Measurements from ENCODE around the gene SPATA13.

The SPATA13 gene

DNA sequence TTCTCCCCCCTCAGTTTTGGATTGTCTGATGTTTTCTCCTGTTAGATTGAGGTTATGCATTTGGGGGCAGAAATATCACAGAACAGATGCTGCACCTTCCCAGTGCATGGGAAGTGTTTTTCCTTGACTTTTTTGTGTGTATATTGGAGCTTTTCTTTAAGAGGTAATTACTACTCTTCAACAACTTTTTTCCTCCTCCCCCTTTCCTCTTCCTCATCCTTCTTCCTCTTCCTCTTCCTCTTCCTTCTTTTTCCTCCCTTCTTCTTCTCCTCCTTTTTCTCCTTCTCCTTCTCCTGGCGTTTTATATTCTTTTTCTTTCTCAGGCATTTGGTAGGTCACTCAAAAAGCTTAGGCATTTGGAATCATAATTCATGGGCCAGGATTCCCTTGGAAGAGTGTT is 18.1 kb upstream of the SPATA13 start:
- DNase-seq = no peak

DNA sequence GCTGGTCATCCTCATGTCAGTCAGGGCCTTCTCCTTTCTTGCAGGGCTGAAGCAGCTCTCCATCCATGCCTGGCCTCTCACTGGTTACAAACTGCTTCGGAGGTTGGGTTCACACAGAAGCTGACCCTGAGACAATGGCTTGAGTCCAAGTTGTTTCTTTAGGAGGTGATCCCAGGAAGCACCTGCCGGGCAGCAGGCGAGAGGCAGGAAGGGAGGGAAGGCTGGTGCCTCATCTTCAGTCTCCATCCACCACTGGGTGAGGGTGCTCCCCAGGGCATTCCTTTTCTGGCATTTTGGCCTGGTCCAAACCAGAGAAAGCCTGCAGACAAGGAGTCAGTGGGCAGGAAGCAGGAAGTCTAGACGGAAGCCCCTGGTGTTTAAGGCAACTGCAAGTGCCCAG is 17.6 kb upstream of the SPATA13 start:
- no peak for DNase-seq

DNA sequence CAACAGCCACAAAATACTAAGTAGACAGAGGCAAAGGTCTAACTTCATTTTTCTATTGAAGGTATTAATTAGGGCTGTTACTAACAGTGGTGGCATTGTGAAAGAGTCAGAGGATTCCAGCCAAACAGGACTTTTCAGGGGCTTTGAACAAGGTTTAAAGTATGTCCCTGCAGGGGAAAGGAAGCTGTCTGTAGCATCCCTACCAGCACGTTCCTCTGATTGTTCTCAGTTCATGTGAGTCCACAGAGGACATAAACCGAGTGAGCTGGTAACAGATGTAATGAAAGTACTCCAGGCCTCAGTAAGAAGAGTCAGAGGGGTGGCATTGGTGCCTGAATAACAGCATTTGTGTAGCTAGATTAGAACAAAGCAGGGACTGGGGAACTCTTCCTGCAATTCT is 15.3 kb upstream of the SPATA13 start:
- DNase-seq = no peak

DNA sequence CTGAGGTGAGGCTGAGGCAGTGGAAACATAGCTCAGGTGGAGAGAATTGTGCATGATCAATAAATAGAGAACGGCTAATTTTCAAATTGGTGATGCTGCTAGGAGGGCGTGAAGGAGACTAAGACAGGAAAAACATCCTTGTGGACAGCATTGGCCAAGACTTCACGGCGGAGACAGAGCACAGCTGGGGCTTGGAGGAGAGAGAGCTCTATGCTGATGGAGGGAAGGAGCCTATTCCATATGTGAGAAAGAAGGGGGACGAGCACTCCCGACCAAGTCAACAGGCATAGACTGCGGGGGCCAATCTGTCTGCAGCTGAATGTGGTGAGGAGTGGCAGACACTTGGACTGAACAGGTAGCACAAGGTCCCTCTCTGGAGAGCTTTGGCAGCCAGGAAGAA is 14.8 kb upstream of the SPATA13 start:
- no peak for DNase-seq

DNA sequence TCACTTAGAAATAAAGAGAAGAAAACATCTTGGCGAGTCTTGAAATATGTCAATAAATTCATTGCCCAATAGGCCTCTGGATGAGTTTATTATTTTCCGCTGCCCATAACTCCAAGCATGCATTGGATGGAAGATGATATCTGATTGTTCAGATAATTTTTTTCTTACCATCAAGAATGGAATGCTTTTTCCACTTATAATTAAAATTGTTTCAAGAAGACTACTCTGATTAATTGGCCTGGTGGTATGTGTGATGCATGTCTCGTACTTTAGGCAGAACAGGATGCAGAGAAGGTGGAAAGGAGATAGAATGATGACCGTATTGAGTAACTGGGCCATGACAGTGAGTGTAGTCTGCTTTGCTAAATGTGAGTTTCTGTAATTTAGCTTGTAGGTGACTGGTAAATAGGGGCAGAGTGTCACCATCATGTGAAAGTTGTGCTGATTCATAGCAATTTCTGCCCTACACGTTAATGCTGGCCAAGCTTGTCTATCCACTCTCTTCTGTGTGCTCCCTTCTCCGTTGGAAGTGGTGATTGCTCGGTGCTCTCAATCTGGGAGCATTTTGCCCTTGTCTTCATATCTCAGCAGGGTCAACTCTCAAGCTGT is 13.5 kb upstream of the SPATA13 start:
- no peak for DNase-seq

DNA sequence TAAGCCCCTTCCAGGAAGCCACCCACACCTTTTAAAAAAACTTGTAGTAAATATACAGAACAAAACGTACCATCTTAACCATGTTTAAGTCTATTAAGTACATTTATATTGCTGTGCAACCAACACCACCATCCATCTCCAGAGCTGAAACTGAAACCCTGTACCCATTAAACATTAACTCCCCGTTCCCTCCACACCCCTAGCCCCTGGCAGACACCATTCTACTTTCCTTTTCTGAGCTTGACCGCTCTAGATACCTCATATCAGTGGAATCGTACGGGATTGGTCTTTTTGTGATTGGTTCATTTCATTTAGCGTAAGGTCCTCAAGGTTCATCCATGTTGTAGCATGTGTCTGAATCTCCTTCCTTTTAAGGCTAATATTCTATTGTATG is 13.0 kb upstream of the SPATA13 start:
- no peak for DNase-seq

DNA sequence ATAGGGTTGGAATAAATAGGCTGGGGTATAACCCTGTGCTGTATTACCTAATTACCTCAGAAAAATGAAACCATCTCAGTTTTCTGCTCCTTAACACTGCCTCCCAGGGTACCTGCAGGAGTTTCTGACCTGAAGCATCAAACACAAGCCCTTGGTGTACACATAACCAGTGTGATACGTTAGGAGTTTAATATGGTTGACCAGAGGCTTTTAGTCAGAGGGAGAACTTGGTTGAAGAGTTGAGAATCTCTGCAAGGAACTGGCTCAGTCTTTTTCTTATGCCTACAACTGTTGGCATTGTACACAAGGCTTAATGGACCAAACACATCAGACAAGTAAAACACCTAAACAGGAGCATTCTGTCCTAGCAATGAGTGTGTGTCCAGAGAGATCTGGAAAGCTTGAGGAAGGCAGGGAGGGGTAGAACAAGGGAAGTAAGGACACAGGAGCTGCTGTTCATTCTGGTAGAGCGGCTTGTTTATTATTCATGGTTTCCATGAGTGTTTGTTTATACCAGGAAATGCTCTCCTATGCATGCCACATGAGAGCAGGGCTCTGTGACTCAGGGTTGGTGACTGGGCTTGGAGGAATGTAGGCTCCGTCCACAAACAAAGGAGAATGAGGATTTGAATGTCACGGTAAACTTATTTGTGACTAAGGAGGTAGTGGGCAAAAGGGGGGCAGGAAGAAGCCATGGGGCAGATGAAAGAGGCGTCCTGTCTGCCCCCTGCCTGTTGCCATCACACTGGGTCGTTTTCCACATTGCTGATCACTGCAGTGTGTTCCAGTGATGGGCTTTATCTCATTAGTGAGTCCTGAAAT is 11.9 kb upstream of the SPATA13 start:
- DNase-seq = no peak

DNA sequence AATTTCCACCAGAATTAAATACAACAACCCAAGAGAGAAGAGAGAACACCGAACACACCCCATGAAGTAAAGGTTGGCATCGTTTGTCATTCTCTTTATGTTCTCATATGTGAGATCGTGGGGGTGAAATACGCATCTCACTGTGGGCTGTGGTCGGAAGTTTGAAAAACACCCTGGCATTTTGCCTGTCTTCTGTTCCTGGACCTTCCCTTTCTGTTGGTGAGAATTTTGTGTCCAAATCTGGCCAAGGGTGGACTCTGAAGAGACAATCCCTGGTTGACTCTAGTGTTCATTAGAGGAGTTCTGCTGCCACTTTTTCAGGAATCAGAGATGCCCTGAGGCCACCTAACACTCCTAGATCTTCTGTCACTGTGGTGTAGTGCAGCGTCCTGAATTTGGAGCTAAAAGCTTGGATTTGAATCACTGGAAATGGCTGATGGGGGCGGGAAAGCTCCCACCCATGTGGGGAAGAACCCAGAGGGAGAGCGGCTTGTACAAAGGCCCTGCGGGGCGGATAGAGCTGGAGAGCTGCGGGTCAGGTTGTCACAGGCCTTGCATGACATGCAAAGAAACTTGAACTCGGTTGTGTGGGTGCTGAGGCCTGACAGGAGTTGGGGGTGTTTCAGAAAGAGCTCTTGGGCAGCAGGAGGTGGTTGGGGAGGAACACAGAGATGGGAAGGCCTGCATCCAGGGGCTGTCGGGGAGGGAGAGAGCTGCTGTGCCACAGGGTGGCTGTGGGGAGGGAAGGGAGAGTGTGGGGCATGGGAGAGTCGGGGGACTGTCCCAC is 11.1 kb upstream of the SPATA13 start:
- no peak for DNase-seq

DNA sequence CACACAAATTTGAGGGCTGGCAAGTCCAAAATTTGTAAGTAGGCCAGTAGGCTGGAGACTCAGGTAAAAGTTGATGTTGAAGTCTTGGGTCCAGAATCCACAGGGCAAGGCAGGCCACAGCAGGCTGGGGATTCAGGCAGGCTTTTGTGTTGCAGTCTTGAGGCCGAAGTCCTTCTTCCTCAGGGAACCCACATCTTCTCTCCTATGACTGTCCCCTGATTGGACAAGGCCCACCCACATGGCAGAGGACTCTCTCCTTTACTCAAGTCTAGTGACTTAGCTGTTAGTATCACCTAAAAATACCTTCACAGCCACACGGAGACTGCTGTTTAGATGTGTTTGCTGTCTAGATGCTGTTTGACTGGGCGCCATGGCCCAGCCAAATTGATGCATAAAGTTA is 9.9 kb upstream of the SPATA13 start:
- no peak for DNase-seq

DNA sequence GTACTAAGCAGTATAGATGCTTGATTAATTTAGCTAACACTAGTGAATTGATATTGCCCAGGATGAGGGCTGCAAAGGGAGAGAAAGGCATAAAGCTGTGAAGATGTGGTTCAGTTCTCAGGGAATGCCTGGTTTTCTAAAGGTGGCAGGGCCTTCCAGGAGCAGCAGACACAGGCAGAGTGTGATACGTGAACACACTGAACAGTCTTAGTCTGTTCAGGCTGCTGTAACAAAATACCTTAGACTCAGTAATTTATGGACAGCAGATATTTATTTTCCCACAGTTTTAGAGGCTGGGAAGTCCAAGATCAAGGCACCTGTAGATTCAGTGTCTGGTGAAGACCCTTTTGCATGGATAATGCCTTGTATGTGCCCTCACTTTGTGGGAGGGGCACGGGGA is 8.7 kb upstream of the SPATA13 start:
- DNase-seq = no peak

DNA sequence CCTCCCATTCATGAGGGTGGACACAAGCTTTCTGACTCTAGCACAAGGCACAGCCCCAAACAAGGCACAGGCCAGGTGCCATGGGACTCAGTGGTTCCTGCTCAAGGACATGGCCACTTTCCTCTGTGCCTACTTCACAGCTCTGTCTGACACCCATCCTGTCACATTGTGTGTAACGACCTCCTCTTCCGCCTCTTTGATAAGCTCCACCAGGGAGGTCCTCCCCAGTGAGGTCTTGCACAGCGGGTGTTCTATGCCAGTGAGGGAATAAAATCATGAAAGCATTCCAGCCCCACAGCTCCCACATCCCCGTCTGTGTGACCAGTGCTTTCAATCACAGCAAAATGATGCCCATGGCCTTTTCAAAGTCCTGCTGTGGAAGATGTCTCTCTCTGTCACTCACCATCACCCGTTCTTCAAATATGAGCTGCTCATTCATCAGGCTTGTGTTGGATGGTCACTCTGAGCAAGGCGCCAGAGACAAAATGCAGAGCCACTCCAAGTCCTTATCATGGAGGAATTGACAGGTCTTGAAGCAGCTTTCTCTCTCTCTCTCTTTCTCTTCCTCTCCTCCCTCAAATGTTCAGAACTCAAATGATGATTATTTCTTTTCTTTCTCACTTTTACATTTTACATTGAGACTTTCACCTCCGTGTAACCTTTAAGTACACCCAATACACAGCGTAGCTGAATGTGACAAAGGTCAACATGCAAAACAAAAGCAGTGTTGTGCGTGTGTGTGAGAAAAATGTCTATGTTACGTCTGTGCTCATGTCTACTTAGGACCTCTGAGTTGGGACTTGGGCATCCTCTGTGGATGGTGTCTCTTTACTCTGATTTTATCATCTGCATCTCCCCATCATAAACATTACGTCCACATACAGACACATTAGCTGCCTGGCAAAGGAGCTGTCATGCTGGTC is 8.0 kb upstream of the SPATA13 start:
- DNase-seq = no peak

DNA sequence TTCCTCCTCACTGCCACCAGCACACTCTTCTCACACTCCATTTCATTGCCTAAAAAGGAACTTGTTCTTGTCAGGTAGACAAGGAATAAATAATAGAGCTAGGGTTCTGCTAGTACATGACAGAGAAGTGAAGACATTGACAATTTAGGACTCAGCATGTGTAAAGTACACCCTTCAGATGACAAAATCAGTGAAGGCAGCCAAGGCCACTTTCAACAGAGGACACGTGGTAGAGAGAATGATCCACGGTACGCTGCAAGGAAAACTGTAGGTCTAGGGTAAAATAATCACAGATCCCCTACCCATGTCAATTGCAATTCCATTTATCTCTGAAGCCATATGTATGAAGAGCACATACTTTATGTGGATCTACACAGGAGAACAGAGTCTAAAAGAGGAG is 7.2 kb upstream of the SPATA13 start:
- no peak for DNase-seq

DNA sequence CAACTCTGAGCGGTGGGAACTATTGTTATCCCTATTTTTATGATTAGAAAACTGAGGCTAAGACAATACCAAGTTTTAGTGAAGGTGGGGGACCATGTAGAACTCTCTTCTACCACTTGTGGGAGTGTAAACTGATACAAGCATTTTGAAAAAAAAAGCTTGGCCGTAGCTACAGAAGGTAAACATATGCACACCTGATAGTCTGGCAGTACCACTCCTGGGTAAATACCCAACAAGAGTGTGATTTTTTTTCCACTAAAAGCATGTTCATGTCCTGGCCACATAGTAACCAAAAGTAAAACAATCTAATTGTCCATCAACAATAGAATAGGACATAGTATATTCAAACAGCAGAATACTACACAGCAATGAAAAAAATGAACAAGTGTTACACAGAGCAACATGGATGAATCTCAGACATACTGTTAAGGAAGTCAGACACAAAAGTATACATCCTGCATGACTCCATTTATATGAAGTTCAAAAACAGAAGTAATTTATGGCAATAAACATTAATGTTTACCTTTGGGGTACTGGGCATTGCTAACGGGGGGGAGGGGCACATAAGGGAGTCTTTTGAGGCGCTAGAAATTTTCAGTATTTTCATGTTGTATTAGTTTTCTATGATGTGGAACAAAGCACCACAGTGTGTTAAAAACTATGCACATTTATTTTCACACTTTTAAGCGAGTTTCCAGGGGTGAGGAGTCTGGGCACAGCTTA is 6.4 kb upstream of the SPATA13 start:
- DNase-seq = no peak

DNA sequence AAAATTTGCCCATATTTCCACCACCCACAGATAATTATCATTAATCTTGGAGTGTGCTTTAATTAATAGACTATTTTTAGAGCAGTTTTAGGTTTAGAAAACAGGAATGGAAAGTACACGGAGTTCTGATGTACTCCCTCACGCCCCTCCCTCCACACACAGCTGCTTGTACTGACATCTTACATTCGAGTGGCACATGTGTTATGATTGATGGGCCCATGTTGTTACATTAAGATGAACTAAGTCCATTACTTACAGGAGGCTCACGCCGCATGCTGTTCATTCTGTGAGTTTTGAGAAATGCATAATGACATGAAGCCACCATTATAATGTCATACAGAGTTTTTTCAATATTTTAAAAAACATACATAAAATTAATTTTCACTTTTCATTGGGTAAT is 1.2 kb upstream of the SPATA13 start:
- no peak for DNase-seq

DNA sequence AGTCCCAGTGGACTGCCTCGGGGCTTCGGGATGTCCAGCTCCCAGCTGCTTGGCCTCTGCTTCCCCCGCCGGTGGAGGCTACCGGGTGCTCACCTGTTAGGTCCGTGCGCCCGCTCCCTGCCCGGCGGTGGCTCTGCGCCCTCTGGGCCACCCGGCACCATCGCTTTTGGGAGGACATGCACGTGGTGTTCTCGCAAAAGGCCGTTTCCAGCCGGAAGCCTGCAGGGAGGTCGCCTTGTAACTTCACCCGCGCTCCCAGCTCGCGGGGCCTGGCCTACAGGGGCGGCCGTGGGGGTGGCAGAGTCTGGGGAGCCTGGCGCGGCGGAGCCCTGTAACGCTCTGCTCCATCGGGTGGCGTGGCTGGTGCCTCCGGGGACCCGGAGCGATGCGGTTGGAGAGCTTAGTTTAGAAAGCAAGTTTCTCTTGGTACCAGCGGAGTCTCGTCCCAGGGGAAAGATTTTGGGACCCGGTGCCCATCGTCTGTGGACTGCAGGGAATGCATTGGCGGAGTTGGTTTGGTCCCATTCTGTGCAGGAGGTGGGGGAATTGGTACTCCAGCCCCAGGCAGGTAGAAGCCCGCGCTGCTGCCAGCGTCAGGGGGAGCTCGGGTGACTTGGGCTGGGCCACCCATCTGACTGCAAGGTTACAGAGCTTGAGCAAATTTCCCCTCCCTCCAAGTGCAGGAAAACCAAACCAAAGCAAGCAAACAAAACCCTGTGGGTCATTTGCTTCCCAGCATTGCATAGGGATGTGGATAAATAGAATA is 673 bp downstream of the SPATA13 start:
- no peak for DNase-seq

DNA sequence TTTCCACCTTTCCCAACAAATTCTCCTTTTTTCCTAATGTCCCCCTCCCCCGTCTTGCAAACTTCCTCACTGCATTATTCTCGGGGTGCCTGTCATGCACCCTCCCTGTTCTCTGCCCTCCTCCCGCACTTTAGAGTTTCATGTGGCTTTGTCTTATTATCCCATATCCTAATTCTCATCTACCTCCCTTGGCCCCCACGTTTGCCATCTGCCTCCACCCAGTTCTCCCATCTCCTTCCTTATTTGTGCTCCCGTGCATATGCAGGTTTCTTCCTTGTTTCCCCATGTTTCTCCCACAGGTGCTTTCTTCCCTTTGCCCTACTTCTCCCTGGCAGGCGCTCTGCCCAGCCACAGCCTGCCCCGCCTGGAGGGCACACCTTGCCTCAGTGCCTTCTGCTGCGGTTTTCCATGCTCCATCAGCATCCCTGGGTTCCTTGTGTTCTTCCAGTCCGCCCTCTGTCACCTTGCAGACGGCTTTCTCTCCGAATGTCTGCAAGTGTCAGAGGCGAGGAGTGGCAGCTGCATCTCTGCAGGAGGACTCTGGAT is 1.5 kb downstream of the SPATA13 start:
- DNase-seq = no peak

DNA sequence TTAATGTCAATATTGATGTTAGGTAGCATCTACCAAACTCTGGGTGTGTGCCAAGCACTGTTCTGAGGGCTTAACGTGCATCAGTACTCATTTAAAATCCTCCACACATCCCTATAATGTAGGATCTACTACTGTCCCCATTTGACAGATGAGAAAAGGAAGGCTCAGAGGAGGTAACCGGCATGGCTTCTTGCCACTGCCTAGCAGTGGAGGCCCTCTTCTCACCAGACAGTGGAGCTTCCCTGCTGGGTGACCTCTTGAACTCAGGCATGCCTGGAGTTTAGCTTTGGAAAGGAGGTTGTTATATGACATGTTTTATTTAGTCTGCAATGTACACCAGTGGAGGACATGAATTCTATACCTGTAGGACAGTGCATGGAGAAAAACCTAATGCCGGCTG is 2.1 kb downstream of the SPATA13 start:
- no peak for DNase-seq

DNA sequence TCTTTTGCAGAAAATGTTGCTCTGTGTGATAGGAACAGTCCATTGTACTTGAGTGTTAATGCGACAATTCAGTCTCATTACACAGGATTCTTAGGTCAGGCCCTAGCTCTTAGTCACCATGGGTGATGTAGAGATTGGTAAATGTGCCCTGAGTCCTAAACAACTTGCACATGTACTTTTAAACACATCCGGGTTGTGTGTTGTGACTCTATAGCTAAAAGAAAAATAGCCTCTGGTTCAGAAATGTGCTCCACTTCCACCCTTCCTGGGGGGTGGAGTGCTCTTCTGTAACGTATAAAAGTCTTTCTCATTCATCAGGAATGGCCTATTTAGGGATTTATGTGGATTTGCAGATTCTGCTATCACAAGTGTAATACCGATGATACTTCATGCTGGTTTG is 5.2 kb downstream of the SPATA13 start:
- no peak for DNase-seq

DNA sequence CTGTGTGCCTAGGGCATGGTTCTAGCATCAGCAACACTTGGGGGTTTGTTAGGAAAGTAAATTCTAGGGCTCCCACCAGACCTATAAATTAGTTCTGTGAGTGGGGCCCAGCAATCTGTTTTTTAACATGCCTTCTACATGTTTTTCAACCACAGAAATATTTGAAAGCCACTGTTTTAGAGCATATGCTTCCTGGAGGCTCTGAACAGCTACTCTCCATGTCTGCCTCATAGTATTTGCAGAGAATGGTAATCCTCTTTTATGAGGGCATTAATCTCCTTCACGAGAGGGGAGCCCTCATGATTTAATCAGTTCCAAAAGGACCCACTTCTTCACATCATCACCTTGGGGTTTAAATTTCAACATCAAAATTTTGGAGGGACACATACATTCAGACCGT is 6.0 kb downstream of the SPATA13 start:
- no peak for DNase-seq

DNA sequence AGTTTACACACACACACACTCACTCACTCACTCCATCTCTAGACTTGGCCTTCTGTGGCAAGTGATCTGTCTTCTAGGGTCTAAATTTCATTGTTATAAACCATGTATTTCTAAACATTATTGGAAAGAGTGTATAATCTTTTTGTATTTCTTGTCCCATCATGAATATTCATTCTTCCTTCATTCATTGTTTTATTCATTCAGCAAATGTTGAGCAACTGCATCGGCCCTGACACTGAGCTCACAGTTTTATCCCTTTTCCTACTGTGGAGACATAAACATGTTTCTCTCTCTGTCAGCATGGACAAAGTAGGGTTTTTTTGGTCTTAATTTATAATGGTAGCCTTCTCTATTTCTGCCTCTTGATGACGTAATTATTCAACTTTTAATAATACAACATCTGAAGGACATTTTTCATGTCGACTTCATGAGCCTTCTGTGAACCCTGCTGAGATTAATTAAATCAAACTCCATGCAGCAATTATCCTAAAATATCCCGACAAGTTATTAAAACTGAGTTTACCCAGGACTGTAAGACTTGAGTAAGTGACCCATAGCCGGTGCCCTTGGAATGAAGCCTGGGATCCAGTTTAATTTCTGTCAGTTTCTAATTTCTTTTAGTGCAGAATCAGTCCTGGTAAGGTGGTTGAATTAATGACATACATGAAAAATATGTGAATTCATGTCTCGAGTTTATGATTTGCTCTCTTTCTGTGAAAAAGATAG is 7.3 kb downstream of the SPATA13 start:
- no peak for DNase-seq

DNA sequence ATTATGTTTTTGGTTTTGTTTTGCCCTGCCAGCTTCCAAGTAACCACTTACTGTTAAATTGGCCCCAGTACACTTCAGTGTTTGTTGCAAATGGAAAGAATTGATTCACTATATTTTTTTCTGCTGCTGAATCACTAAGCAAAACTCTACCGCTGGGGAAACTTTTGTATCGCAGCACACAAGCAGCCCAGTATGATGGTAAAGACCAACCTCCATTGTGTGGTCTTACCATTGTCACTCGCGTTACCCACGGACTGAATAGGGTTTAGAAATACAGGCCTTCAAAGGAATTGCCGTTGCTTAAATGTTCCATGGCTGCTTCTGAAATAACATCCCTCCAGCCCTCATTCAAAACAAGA is 7.9 kb downstream of the SPATA13 start:
- no peak for DNase-seq
